GM12891 (cell line): ENCODE data around the gene CYP26A1.

ENCODE experiments used
- PAX5 ChIP-seq: IDR thresholded peaks from 2 replicates; pipeline ENCODE4 v1.6.1; 2011; ENCODE audit warnings: low read length, moderate library complexity, mild to moderate bottlenecking; ENCODE audit not compliant: insufficient read depth, severe bottlenecking
- POLR2A ChIP-seq: IDR thresholded peaks from 2 replicates; pipeline ENCODE4 v1.6.1; 2011; ENCODE audit warnings: low read depth, low read length, control low read depth
- POLR2AphosphoS5 ChIP-seq: IDR thresholded peaks from 2 replicates; pipeline ENCODE4 v1.6.1; 2011; ENCODE audit warnings: low read depth, low read length, control low read depth
- POU2F2 ChIP-seq: IDR thresholded peaks from 2 replicates; pipeline ENCODE4 v1.6.1; 2011; ENCODE audit warnings: low read depth, mild to moderate bottlenecking, control low read depth, low read length, moderate library complexity
- SPI1 ChIP-seq: IDR thresholded peaks from 2 replicates; pipeline ENCODE4 v1.6.1; 2011; ENCODE audit warnings: low read depth, low read length, control low read depth
- TAF1 ChIP-seq: IDR thresholded peaks from 2 replicates; pipeline ENCODE4 v1.6.1; 2011; ENCODE audit warnings: low read depth, low read length, control low read depth

- no peak for TF ChIP-seq POLR2AphosphoS5
- no peak for TF ChIP-seq POLR2A
- no peak for TF ChIP-seq TAF1
- no peak for TF ChIP-seq POU2F2
- no peak for TF ChIP-seq PAX5
- no peak for TF ChIP-seq SPI1
Measured at GRCh38 chr10:93123766-93124165, 50.1 kb downstream of the CYP26A1 start.
